ENCODE measurements around the gene ACTN4.
A peak's percentile ranks its signal among the peaks of the same experiment; 100 is the strongest.

Gene ACTN4

GRCh38 chr19:38634757-38635482, 12.5 kb upstream of the ACTN4 start:
- peak; percentile 85 for TF ChIP-seq CTCF (conservative IDR thresholded peaks at IDR 0.05; ENCODE audit: low read length)
- no peak for TF ChIP-seq EZH2phosphoT487 (IDR thresholded peaks at IDR 0.05; ENCODE audit: borderline replicate concordance)
- Histone ChIP-seq H3K27me3 (ENCODE audit: insufficient read depth, low read length, poor library complexity, severe bottlenecking) (no peaks in the 10 kb centered on the region), H4K20me1 (ENCODE audit: insufficient read depth, low read length, poor library complexity, severe bottlenecking) (no peaks in the 10 kb centered on the region), H3K36me3 (ENCODE audit: insufficient read depth, low read length) (peaks cover 3% of the 10 kb centered on the region; the same call in 1 of the 2 replicates), H3K9ac (ENCODE audit: low read depth, low read length, poor library complexity, severe bottlenecking) (no peak overlapping the region), H3K4me3 (ENCODE audit: low read length, poor library complexity, severe bottlenecking) (no peak overlapping the region), H3F3A (ENCODE audit: low read depth) (no peaks in the 10 kb centered on the region), H3K9me3 (ENCODE audit: insufficient read depth, low read depth, low read length) (no peaks in the 10 kb centered on the region), H3K4me1 (ENCODE audit: insufficient read depth, low read length, poor library complexity, severe bottlenecking) (peaks cover 4% of the 10 kb centered on the region), H3K79me2 (ENCODE audit: insufficient read depth, low read length) (no peaks in the 10 kb centered on the region), H2AFZ (ENCODE audit: low read length) (no peak overlapping the region), H3K9me2 (replicated peaks; ENCODE audit: low read depth, low read length) (no peaks in the 10 kb centered on the region), H3K4me2 (ENCODE audit: low read depth, low read length, poor library complexity, severe bottlenecking) (no peak overlapping the region)

GRCh38 chr19:38635483-38636399, 11.7 kb upstream of the ACTN4 start:
- H3K4me1 ChIP-seq (ENCODE audit: insufficient read depth, low read length, poor library complexity, severe bottlenecking), result peaks cover 9% of the 10 kb centered on the region

GRCh38 chr19:38638461-38638860, 9.0 kb upstream of the ACTN4 start:
- Histone ChIP-seq H3K9me2 (replicated peaks; ENCODE audit: low read depth, low read length) (no peaks in the 10 kb centered on the region), H3K4me1 (ENCODE audit: insufficient read depth, low read length, poor library complexity, severe bottlenecking) (peaks cover 13% of the 10 kb centered on the region), H3K36me3 (ENCODE audit: insufficient read depth, low read length) (peaks cover 3% of the 10 kb centered on the region; the same call in 1 of the 2 replicates), H3K79me2 (ENCODE audit: insufficient read depth, low read length) (no peaks in the 10 kb centered on the region), H3K27me3 (ENCODE audit: insufficient read depth, low read length, poor library complexity, severe bottlenecking) (no peaks in the 10 kb centered on the region), H3F3A (ENCODE audit: low read depth) (no peaks in the 10 kb centered on the region), H3K4me2 (ENCODE audit: low read depth, low read length, poor library complexity, severe bottlenecking) (no peak overlapping the region), H2AFZ (ENCODE audit: low read length) (no peak overlapping the region), H3K9ac (ENCODE audit: low read depth, low read length, poor library complexity, severe bottlenecking) (no peak overlapping the region), H3K4me3 (ENCODE audit: low read length, poor library complexity, severe bottlenecking) (no peak overlapping the region), H3K9me3 (ENCODE audit: insufficient read depth, low read depth, low read length) (no peaks in the 10 kb centered on the region), H4K20me1 (ENCODE audit: insufficient read depth, low read length, poor library complexity, severe bottlenecking) (no peaks in the 10 kb centered on the region)
- TF ChIP-seq CTCF (conservative IDR thresholded peaks at IDR 0.05; ENCODE audit: low read length) (no peak), EZH2phosphoT487 (IDR thresholded peaks at IDR 0.05; ENCODE audit: borderline replicate concordance) (no peak)

More at GRCh38 chr19:38635483-38636399, 11.7 kb upstream of the ACTN4 start:
- H3K9ac ChIP-seq (ENCODE audit: low read depth, low read length, poor library complexity, severe bottlenecking), result no peak overlapping the region
- peaks cover 3% of the 10 kb centered on the region; the same call in 1 of the 2 replicates for H3K36me3 ChIP-seq (ENCODE audit: insufficient read depth, low read length)
- H3F3A ChIP-seq (ENCODE audit: low read depth), result no peaks in the 10 kb centered on the region
- H3K4me2 ChIP-seq (ENCODE audit: low read depth, low read length, poor library complexity, severe bottlenecking), result no peak overlapping the region
- no peaks in the 10 kb centered on the region for H4K20me1 ChIP-seq (ENCODE audit: insufficient read depth, low read length, poor library complexity, severe bottlenecking)
- H3K4me3 ChIP-seq (ENCODE audit: low read length, poor library complexity, severe bottlenecking), result no peak overlapping the region
- TF ChIP-seq EZH2phosphoT487 (IDR thresholded peaks at IDR 0.05; ENCODE audit: borderline replicate concordance) (no peak), CTCF (conservative IDR thresholded peaks at IDR 0.05; ENCODE audit: low read length) (no peak)
- no peaks in the 10 kb centered on the region for H3K27me3 ChIP-seq (ENCODE audit: insufficient read depth, low read length, poor library complexity, severe bottlenecking)
- no peaks in the 10 kb centered on the region for H3K9me3 ChIP-seq (ENCODE audit: insufficient read depth, low read depth, low read length)
- no peaks in the 10 kb centered on the region for H3K9me2 ChIP-seq (replicated peaks; ENCODE audit: low read depth, low read length)
- no peak overlapping the region for H2AFZ ChIP-seq (ENCODE audit: low read length)
- no peaks in the 10 kb centered on the region for H3K79me2 ChIP-seq (ENCODE audit: insufficient read depth, low read length)
